NCI-H345 treated with DMSO at 0.1 percent for 48 hours (cell line): Measurements from ENCODE around the gene ZNF205.
"Not testable (repeated sequence)": the region's sequence is repeated elsewhere in the genome, so short reads cannot be mapped to it uniquely, and the experiment has no call there.

Experiments used
- DNase-seq: peaks from one replicate; lab custom pipeline; 2025; ENCODE audit not compliant: unreplicated experiment; lab: John Stamatoyannopoulos, UW

Gene ZNF205

DNA sequence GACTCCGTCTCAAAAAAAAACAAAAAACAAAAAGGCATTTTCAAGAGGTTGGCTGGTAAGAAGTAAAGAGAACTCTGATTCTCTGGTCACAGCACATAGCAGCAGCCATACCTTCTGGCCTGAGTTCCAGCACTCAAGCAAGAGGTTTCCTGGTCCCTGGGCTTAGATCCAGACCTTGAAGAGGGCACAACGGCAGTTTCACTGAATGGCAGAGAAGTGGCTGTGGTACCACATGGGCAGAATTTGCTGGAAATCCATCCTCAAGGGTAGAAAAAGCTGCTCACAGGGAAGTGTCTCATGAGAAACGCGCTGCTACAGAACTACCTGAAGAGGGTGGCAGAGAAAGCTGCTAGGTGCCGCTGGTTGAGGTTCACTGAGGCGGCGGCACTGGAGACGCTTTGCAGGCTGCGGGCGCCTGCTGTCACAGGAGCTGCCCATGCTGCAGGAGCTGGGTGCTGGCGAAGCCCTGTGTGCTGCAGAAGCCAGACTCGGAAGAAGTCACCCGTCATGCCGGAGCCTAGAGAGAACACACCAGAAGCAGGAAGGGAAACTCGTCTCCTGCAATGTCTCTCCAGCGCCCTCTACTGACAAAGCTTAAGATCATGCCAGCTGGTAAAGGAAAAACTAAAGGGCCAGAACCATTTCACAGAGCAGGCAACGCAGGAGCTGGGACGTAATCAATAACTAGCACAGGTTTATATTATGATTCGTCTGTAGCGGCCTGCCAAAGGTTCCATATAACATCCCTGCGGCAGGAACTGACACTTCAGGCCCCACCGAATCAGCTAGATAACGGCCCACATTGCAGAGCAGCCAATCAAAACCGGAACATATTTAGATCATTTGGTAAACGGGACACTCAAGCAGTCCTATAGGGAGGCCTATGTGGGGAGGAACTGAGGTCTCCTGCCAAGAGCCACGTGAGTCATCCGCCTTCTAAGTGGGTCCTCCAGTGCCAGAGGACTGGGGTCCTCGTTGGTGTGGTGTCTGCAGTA lies 17.0 kb downstream of the ZNF205 start:
- peak; percentile 77 for DNase-seq

DNA sequence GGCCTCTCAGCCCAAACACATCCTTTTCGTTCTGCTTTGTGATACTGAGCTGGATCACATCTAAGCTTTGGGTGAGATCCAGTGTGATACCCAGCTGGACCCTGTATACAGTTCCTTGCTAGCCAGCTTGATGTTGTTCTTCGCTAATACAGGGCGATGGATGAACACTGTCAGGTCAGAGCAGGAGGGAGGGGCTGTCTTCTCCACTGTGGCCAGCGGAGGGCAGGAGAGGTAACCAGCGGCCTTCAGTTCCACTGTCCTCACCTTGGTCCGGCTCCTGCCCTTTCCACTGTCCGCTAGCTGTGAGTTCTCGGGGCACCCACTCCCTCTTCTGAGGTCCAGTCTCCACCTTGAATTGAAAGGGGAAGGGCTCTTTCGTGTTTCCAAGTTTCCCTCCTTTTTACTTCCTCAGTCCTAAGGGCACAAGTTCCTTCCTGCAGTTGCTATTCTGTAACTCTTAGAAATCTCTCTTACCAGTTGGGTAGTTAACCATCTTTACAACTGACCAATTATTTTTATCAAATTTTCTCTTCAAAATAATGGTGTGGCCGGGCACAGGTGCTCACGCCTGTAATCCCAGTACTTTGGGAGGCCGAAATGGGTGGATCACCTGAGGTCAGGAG lies 19.5 kb downstream of the ZNF205 start:
- no peak for DNase-seq

DNA sequence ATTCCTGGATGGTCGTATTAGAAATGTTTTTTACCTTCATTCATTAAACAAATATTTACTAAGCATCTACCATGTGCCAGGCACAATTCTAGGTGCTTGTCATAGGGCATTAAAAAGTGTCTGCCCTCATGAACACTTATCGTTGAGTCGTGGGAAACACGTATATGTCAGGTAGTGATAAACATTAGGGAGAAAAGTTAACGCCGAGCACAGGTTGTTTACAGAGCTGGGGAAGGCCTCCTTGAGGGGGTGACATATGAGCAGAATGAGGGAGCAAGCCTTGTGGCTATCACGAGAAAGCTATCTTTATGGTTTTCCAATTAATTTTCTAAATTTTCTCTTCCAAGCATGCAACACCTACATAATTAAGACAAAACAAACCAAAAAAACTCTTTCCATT lies 21.5 kb downstream of the ZNF205 start:
- no peak for DNase-seq

DNA sequence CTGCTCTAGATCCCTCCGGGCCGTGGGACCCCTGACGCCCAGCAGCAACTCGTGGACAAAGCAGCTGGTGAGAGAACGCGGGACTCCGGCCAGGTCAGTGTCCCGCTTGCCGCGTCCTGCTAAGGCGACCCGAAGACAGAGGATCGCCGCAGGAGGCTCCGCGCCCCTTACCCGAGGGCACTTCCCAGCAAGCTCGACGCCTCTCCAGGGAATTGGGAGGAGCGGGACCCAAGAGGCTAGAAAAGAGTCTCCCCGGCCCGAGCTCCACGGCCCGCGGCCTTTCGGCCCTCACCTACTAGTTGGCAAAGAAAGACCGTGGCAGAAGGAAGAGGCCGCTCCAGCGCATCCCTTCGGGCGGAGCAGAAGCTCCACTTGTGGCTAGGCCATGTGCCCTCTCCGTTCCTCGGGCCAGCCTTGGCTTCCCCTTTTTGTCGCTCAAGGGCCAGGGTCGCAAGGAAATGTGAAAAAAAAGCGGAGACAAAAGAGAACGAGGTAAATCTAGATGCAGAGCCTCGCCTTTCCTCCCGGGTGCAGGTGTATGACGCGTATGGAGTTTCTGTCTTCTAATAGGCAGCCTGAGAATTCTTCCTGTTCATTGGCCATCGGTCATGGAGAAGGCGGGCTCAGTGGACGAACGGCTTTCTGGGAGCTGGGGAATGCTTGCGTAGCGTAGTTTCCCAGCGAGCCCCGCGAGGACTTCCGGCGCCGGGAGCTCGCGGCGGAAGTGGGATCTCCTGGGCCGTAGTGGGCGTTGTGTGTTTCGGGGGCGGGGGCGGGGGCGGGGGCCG lies 22.1 kb downstream of the ZNF205 start, which contains the start of gene ZNF213:
Gene ZNF213, plus strand, starts transcription at position 692 of the 788 bp plus-strand sequence. CDS start 2,252 bp downstream, outside the sequence.
- peak; percentile 95 for DNase-seq

DNA sequence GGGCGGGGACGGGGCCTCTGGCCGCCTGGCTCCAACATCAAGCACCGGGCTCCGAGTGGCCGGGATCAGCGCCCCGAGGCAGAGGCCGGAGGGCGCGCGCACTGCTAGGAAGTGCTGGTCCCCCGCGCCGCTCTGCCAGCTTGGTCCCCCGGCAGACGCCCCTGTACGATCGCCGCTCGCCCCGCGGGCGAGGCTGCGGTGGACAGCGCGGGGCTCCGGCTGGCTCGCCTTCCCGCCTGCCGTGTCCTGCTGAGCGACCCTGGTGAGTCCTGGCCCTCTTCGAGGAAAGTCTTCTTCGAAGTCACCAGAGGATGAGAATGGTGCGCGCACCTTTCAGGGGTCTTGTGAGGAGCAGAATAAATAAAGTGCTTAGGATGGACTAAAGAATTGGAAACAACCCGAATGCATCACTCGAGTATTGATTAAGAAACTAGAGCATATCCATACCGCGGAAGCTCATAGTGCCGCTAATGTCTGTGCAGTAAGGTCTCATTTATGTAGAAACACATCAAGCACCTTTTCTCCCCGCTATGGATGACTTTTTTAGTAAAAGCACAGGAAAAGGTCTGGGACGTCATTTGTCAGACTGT lies 22.8 kb downstream of the ZNF205 start:
- no peak for DNase-seq

DNA sequence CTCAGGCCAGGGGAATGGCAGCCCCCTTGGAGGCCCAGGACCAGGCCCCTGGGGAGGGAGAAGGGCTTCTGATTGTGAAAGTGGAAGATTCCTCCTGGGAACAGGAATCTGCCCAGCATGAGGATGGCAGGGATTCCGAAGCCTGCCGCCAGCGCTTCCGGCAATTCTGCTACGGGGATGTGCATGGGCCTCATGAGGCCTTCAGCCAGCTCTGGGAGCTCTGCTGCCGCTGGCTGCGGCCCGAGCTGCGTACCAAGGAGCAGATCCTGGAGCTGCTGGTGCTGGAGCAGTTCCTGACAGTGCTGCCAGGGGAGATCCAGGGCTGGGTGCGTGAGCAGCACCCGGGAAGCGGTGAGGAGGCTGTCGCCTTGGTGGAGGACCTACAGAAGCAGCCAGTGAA lies 24.9 kb downstream of the ZNF205 start:
- DNase-seq = no peak

DNA sequence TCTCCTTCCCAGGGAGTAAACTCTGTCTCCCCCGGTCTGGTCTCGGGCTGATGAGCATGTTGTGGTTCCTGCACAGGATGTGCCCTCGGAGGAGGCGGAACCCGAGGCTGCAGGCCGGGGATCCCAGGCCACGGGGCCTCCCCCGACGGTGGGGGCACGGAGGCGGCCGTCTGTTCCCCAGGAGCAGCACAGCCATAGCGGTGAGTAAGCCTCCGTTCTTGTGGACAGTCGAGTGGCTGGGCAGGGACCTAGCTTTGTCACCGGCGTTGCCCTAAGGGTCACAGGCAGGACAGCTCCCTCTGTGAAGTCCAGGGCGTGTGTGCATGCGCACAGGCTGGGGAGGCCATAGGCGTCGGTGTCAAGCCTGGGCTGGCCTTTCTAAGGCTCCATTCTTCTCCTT lies 26.0 kb downstream of the ZNF205 start:
- DNase-seq = no peak

DNA sequence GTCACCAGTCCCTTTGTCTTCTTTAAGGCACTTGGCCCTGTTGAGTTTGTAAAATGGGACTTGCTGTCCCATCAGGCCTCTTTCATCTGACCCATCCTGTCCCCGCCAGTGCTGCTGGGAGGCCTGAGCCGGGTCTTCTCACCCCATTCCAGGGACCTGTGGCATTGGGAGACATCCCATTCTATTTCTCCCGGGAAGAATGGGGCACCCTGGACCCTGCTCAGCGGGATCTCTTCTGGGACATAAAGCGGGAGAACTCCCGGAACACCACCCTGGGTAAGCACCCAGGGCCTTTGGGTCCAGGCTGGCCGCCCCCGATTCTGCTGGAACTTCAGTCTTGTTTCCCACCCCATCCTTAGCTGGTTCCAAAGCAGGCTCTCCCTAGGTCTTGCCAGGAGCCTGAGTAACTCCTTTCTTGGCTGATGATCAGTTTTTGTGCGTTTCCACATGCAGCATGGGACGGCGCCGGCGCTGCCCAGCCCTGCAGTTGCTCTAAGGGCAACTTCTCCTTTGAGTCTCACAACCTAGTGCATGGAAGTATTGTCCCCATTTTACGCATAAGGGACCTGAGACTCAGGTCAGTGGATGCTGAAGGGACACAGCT lies 26.5 kb downstream of the ZNF205 start:
- DNase-seq = no peak

DNA sequence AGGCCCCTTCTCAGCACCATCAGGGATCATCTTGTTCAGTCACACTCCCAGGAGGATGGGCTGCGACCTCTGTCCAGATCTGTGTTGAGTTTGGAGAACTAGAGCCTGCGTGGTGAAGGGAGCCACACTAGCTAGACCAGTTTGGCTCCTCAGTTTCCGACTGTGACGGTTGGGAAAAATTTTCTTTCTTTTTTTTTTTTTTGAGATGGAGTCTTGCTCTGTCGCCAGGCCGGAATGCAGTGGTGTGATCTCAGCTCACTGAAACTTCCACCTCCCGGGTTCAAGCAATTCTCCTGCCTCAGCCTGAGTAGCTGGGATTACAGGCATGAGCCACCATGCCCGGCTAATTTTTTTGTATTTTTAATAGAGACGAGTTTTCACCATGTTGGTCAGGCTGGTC lies 27.2 kb downstream of the ZNF205 start:
- not testable (repeated sequence) for DNase-seq

DNA sequence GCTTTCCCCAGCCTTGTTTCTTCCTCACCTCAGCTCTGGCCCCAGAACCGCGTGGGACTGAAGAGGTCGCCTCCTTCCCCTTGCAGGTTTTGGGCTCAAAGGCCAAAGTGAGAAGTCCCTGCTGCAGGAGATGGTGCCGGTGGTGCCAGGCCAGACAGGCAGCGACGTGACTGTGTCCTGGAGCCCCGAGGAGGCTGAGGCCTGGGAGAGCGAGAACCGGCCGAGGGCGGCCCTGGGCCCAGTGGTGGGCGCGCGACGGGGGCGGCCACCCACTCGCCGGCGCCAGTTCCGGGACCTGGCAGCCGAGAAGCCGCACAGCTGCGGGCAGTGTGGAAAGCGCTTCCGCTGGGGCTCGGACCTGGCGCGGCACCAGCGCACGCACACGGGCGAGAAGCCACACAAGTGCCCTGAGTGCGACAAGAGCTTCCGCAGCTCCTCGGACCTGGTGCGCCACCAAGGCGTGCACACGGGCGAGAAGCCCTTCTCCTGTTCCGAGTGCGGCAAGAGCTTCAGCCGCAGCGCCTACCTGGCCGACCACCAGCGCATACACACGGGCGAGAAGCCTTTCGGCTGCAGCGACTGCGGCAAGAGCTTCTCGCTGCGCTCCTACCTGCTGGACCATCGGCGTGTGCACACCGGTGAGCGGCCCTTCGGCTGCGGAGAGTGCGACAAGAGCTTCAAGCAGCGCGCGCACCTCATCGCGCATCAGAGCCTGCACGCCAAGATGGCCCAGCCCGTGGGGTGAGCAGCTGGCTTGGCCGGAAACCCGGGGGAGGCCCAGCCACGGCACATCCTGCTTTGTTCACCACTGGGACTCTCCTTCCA lies 28.4 kb downstream of the ZNF205 start:
- no peak for DNase-seq

DNA sequence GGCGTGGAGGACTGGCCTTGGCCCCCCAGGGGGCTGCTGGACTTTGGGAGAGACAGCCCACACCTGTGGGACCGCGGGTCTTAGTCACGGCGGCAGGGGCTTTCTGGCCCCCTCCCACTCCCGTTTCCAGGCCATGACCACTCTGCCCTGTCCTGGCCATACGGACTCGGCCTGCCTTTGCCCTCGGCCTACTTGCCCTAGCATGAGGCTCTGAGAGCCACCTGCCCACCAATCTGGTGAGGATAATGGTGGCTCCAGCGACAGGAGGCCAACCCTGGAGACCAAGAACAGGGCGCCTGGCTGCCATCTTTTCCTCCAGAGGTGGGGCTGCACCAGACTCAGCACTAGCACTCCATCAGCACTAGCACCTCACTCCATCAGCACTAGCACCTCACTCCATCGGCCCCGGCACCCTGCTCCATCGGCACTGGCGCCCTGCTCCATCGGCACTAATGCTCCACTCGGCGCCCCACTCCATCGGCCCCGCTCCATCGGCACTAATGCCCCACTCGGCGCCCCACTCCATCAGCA lies 29.5 kb downstream of the ZNF205 start:
- DNase-seq = no peak

DNA sequence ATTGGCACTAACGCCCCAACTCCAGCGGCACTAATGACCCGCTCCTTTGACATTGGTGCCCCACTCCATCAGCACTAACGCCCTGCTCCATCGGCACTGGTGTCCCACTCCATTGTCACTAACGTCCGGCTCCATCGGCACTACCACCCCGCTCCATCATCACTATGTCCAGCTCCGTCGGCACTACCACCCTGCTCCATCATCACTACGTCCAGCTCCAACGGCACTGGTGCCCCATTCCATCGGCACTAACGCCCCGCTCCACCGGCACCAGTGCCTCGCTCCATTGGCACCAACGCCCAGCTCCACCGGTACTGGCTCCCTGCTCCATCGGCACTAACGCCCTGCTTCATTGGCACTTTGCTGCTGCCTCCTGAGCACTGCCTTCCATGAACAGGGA lies 29.9 kb downstream of the ZNF205 start:
- DNase-seq = no peak

DNA sequence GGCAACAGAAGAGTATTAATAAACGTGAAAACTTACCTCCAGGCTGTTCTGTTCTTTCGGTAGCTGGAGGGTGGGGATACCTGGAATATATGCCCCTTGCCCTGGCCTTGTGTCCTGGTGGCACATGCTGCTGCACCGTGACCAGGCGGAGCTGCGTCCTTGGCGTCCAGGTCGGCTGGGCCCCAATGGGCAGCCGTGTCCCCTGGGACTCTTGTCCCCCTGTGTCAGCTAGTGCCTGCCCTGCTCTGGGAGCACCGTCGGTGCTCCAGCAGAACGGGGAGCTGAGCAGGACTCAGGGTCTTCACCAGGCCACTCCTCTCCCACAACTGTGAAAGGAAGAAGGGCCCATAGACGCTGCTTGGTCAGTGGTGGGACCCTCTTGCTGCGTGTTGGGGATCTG lies 30.4 kb downstream of the ZNF205 start:
- no peak for DNase-seq

DNA sequence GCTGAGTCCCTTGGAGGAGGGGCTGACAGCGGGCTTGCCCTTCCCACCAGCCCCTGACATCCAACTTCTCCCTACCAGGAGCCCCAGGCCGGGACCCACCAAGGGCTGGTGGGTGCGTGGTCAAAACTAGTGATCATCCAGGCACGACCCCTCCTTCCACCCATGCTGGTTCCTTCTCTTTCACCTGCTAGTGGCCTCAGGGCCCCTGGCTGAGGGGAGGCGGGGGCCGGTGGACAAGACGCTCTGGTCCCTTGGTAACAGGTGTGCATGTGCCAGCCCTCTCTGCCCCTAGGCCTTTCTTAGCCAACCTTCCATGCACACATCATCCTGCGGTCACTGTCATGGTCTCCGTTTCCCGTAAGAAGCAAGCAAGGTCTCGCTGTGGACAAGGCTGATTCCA lies 30.8 kb downstream of the ZNF205 start:
- DNase-seq = no peak

DNA sequence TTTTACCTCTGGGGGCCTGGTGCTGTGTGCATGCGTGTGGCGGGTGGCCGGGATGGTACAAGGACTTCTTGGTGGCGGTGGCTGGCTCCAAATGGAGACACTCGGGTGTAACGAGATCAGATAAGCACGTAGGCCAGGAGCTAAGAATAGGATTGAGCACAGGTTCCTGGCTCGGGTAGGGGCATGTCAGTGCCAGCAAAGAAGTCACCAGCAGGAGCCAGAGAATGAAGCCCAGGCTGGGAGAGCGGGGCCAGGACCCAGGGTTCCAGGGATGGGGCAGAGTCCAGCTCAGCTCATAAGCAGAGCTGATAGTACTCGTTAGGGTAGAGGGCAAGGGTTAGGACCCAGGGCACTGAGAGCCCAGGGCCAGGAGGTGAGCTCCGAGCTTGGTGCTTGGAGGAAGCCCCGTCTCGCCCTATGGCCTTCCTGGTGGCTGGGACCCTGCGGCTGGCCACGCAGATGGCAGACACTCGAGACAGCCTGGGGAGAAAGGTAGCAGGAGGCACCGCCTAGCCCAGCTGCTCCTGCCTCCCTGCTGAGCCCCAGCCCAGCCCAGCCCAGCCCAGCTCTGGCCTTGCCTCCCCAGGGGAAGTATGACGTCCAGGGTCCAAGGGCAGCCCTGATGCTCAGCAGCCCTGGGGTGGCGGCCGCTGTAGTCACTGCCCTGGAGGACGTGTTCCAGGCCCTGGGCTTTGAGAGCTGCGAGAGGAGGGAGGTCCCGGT lies 31.4 kb downstream of the ZNF205 start:
- no peak for DNase-seq

DNA sequence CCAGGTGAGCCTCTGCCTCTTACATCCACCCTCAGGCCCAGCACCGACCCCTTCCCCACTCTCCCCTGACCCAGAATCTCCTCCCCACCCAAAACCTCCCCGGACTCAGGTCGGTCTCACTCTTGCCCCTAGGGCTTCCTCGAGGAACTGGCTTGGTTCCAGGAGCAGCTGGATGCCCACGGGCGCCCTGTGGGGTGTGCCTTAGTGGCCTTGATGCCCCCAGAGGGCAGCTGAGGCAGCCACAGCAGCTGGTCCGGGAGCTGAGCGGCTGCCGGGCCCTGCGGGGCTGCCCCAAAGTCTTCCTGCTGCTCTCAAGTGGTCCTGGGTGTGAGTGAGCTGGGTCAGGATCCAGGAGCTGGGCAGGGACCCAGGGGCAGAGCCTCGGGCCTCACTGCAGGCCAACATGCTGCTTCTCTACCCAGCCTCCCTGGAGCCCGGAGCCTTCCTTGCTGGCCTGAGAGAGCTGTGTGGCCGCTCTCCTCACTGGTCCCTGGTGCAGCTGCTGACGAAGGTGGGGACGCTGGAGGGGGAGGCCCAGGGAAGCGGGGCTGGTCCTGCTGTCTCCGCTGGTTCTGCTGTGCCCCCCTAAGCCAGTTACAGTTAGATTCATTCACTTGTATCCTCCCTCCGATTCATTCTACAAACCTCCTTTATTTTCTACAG lies 32.1 kb downstream of the ZNF205 start:
- DNase-seq = no peak

DNA sequence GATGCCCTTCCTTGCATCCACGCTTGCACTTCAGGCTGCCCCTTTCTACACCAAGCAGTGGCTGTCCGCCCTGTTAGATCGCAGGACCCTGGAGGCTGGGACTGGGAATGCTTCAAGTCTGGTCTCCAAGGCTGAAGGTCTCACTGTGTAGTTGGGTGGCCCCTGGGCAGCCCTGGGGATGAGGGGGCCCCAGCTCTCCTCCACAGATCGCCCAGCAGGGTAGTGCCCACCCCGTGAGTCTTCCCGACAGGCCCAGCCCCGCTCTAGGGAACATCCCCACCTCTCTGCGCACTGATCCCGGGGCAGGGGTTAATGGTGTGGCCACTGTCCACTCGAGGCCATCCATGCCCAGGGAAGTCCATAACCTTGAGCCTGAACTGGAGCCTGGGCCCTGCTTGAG lies 32.8 kb downstream of the ZNF205 start:
- no peak for DNase-seq

DNA sequence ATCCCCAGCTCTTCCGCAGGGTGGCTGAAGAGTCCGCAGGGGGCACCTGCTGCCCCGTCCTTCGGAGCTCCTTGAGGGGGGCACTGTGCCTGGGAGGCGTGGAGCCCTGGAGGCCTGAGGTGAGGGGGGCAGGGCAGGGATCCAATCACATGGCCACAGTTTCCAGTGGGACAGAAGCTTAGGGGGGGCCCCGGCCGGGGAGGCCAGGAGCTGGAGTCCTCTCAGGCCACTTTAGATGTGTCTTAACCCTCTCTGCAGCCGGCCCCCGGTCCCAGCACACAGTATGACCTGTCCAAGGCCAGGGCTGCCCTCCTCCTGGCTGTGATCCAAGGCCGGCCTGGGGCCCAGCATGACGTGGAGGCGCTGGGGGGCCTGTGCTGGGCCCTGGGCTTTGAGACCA lies 33.3 kb downstream of the ZNF205 start:
- DNase-seq = no peak
